AML-193 (cell line): Measurements from ENCODE around the gene DEDD2.

Experiments
- DNase-seq, 2 experiments: peaks; one replicate each; lab custom pipeline; 2025; lab: John Stamatoyannopoulos, UW

The DEDD2 gene

DNA sequence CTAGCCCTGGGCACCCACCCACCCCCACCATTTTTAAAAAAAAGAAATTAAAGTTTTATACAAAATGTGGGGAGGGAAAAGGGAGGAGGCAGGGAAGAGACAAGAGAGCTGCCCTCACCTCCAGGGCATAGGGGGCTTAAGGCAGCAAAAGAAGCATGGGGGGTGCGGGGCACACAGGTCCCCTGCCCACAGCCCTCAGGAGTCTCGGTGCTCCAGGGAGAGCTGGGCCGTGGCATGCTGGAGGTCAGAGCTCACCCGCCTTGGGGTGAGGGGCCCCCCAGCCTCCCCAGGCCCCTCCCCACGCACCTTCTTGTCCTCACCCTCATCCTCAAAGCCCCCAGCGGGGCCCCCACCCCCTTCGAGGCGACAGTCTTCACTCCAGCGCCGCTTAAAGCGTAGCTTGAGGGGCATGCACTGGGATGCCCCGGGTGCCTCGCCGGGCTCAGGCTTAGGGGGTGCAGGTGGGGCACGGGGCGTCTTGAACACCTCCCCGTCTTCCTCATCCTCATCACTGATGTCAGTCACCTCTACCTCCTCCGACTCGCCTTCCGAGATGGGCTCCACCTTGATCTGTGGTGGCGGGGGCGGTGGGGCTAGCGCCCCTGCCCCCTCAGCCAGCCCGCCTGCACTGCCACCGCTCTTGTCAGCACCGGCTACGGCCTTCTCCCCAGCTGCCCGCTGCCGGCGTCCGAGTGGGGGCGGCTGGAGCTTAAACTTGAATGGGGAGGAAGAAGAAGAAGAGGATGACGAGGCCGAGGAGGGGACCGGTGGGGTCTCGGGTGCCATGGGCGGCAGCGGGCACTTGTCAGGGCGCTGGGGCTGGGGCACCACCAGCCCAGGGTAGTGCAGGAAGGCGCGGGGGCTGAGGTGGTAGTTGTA is 31.0 kb upstream of the DEDD2 start:
- DNase-seq, result no peak

DNA sequence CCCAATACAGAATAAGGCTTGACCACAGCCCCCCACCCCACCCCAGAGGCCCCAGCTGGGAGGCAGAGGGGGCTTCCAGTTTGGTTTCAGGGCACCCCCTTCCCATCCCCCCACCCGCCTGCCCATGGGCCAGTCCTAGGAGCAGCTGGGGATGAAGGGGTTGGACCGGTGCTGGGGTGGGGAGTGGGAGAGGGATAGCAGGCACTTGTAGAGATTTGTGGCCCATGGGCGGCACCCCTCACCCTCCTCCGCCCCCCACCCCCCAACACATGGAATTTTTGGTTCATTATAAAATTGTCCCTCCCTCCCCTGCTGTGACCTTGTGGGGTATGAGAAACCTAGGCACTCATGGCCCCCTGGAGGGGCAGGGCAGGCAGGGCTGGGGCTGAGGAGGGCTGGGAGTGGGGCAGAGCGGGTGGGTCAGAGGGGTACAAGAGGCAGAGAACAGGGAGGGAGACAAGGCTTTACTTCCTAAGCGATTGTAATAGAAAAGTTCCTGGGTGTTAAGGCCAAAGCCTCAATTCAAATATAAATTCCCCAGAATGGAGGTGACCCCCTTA is 30.2 kb upstream of the DEDD2 start:
- DNase-seq, result no peak

DNA sequence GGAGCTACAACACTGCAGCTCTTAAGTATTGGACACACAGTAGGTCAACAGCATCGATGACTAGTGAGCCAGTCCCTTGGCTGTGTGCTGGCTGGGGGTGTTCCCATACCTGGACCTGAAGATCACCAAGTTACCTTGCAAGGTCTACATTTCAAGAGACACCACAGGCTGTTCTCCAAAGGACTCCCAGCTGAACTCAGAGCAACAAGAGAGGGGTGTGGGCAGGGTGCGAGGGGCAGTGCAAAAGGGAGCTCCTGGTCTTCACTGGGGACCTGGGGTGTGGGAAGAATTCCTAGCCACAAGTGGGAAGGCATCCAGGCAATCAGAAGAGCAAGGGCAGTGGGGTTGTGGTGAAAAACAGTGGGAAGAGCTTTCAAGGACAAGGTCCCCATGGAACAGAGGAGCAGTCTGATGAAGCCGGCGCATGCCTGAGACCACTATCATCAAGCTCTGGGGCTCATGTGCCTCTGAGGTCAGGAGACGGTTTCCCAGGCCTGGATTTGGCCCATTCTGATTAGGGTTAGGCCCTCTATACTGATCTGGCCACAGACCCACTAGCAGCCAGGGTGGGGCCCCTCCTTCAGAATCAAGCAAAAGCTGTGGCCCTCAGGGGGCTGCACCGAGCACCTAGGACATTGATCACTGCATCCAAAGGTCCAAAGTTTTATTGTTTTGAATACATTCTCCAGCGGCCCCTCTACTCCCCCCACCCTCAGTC is 29.6 kb upstream of the DEDD2 start:
- no peak for DNase-seq

DNA sequence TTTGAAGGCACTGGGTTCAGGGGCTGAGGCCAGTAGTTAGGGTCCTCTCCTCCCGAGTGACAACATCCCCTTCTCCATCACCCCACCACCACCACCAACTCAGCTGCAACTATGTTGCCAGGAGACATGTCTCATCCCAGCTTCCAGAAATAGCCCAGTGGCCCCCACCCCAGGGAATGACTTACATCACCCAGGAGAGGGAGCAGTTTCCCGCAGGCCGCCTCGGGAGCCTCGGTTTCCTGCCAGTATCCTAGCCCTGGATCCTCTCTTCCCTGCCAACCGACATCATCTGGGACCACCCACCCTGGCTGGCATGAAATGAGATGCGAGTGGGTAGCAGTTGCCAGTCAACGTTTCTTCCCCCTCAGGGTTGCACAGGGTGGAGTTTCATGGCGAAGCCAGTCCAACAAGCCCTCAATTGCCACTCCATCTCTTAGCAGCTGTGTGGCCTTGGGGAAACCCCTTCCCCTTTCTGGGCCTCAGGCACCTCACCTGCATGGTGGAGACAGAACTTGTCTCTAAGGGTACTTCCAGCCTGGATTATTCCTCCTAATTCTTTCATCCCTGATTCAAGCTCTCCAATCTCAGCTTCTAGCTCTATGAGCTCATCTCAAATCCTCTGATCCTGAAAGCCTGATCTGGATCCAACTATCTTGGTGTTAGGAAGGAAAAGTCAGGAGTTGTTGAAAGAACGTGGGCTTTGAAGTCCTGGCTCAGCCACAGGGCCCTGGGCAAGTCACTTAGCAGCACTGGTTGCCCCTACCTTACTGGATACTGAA is 28.9 kb upstream of the DEDD2 start:
- no peak for DNase-seq

DNA sequence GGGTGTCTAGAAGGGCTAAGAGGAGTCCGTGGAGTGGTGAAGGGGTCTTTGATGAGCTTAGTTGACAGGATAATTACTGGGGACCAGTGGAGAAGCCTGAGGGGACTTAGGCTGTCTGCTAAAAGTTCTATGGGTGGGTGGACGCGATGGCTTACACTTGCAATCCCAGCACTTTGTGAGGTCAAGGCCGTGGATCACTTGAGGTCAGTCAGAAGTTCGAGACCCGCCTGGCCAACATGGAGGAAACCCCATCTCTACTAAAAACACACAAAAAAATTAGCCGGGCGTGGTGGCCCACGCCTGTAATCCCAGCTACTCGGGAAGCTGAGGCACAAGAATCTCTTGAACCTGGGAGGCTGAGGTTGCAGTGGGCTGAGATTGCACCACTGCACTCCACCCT is 27.8 kb upstream of the DEDD2 start:
- no peak for DNase-seq

DNA sequence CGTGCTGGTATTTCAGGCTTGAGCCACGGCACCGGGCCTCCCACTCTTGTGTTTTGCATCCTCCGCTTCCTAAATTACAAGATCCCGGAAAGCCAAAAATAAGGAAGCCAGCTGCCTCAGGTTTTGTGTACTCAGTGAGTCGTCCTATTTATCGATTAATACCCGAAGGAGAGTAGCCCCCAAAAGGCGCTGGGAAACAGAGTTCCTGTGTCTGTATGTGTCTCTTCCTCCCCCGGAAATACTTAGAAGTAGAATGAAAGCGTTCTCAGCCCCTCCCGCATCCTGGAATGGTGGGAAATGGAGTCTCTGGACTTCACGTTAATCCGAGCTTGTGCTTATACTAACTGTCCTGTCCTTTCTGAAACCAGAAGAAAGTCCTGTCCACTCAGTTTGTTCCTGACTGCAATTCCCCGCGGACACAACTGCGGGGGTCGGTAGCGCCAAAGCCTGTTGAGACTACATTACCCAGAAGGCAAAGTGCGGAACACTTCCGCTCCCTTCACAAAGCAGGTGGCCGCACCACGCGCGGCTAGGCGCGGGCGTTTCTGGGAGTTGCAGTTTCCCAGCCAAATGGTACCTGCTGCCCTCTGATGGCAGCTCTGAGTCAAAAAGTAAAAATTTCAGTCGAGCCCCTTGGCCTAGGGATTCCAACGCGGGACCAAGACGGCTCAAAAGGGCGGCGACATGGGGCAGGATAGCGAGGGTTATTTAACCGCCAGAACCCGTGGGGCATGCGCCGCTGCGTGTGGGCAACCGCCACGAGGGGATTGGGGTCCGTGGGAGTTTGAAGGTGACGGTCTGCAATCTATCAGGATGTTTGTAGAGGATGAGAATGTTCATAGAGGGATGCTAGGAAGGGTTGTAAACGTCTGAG is 27.1 kb upstream of the DEDD2 start:
- DNase-seq, result peak; percentile 94 to 95

DNA sequence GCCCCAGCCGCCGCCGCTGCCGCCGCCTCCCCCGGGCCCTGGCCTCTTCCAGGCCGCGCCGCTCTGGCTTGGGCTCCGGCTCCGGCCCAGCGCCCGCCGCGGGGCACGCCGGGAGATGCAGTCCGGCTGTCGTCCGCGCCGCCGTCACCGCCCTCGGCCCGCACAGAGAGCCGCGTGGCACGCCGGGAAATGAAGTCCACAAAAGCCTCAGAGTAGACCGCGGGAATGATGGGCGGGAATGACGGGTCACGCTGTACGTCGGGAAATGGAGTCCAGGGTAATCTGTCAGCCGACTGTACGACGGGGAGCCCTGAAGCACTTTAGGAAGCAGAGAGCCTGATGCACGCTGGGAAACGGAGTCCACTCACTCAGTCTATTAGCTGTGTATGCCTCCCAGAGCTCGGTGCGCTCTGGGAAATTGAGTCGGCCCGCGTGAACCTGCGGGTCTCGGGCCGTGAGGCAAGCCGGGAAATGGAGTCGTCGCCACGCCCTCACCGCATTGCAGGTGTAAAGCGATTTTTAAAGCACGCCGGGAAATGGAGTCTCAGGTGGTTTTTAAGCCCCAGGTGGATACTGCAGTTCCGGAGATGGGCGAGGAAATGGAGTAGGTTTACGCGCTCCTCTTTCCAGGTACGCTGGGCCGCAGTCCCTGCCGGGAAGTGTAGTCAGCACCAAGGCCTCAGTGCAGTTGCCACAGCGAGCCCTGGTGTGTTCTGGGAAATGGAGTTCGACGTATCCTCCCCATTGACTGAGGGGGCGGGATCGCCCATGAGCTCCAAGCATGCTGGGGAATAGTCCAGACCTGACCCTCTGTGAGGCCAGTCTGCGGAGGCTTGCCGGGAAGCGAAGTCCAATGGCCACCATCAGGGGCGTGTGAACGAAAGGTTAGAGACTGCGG is 25.3 kb upstream of the DEDD2 start, which contains the start of gene GSK3A:
Gene GSK3A, minus strand, starts transcription at position 91 of the 898 bp plus-strand sequence. CDS start 137 bp downstream, outside the sequence.
- peak; percentile 96 to 97 for DNase-seq

DNA sequence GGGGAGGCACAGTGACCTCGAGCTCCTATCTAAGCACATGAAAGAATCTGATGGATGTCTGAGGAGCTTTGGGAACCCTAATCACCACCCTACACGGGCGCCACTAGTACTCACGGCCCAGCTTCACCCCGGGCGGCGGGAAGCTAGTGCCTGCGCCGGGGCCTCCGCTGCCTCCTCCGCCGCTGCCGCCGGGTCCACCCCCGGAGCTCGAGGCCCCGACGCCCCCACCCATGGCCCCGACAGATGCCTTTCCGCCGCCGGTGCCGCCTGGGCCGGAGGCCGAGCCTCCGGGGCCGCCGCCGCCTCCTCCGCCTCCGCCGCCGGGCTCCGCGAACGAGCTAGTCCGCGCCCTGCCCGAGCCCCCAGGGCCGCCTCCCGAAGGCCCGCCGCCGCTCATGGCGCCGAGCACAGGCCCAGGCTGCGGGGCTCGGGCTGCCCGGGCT is 24.6 kb upstream of the DEDD2 start:
- DNase-seq, result no peak

DNA sequence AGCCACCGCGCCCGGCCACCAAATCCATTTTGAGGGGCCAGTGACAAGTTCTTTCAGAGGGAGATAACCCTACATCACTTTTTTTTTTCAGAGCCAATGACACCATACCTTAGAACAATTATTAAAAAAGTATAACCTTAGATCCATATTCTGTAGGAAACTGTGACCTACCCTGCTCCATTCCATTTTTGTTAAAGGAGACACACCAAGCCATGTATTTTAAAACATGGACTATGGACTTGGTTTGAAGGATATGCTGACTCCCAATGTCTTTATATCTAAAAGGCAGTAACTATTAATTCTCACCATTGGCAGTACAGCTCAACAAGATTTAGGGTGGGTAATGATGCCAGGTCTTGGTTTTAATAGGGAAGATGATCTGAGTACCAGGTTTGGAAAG is 23.8 kb upstream of the DEDD2 start:
- DNase-seq, result no peak

DNA sequence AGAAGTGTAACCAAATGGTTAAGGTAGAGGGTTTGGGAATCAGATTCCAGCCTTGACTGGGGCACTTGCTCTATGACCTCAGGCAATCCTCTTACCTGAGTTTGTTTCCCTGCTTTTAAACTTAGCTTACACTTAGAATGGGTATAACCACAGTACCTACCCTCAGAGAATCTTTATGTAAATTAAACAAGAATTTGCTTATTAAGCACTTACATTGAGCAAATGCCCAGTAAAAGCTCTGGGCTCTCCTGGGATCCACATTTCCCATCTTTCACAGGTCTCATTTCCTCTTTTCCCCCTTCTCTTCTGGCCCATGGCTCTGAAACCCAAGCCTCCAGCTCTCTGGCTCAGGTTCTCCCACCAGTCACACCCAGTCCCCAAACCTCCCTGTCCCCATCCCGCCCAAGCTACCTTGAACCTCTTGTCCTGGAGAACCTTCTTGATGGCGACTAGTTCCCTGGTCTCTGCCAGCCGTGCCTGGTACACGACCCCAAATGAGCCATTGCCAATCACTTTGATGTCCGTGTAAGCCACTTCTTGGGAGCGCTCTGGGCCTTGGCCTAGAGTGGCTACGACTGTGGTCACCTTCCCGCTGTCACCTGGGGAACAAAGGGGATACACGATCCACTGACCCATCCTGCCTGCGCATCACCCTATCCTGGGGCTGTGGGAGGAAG is 22.2 kb upstream of the DEDD2 start:
- DNase-seq, result no peak

DNA sequence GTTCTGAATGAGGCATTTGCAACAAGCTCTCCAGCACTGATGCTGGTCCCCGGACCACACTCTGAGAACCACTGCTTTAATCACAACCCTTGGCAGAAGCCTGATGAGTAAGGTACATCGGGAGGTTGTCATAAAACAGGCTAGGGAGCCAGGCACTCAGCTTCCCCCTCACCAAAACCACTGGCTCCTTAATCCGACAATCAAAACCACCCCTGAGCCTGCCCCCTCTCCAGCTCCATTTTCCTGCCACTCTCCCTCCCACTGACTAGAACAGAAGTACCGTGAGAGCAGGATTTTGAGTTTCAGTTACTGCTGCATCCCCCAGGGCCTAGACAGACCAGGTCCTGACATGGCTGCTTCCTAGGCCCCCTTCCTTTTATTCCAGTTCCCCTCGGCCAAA is 17.7 kb upstream of the DEDD2 start:
- DNase-seq, result no peak

DNA sequence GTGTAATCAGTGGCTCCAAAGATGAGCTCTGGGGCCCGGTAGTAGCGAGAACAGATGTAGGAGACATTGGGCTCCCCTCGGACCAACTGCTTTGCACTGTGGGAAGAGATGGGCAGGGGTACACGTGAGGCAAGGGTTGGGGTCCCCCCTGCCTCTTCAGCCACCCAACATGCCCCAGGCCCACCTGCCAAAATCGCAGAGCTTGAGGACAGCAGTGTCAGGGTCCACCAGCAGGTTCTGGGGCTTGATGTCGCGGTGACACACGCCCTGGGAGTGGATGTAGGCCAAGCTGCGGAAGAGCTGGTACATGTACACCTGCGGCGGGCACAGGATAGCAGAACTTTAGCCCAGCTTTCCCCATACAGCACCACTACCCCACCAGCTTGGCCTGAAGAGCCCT is 16.9 kb upstream of the DEDD2 start:
- no peak for DNase-seq

DNA sequence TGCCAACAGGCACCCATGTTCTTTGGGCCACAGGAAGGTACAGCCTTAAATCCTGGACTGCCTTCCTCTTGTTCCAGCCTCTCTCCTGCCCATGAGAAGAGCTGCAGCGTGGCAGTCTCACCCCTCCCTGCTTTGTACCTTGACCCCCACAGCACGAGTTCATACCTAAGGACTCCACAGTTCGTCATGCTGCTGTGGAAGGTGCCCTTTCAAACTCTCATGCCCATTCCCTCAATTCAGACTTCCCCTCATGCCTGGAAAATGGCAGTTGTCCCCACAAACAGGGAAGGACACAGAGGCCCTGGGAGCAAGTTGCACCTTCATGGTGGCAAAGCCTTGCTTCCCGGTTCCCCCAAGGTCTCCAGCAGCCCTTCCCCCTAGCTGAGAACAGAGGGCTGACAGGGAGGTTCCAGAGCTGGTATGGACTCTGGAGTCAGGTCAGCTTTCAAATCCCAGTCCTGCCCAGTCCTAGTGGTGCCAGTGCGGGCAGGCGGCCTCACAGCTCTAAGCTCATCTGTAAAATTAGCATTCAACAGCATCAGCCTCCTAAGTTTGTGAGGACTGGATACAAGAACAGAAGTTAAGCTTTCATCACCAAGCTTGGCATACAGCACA is 16.3 kb upstream of the DEDD2 start:
- DNase-seq, result no peak

DNA sequence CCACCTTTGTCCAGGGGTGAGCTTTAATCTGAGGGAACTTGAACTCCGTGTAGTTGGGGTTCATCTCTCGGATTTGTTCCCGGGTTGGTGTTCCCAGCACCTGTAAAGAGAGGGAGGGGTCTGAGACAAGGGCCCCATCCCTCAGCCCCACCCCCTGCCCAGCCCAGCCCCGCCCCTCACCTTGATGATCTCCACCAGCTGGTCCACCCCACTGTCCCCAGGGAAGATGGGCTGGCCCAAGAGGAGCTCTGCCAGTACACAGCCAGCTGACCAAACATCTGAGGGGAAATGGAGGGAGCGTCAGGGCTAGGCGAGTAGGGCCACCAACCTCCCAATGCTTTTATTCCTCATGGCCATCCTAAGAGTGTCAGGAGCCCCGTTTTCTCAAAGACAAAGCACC is 15.6 kb upstream of the DEDD2 start:
- no peak for DNase-seq

DNA sequence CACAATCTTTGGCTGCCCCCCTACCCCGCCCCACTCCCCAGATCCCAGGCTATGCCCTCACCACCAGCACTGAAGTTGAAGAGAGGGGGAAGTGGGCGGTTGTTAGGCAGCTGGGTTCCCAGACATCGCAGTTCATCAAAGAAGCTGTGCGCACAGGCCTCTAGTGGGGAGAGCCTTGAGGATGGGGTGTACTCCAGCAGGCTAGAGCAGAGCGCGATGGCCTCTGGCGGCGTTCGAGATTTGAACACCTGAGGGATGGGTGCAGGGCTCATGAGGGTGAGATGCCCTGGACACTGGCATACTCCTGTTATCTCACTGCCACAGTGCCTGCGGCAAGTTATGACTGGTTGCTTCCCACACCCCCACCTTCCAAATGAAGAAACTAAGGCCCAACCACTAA is 15.0 kb upstream of the DEDD2 start:
- no peak for DNase-seq

DNA sequence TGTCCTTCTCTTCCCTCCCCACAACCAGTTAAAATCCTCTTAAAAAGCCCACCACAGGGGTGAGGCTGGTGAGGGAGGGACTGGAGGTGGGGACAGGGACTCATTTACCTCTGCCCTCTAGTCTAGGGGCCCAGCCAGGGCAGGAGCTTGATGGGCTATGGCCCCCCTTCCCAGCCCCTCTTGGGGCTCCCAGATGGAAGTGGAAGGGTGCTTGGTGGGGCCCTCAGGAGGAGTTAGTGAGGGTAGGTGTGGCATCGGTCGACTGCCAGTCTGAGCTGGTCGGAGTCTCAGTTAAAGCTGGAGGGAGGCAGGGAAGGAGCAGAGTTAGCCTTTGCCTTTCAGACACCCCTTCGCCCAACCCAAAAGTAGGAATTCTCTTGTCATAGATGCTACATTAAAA is 13.1 kb upstream of the DEDD2 start:
- DNase-seq, result no peak

DNA sequence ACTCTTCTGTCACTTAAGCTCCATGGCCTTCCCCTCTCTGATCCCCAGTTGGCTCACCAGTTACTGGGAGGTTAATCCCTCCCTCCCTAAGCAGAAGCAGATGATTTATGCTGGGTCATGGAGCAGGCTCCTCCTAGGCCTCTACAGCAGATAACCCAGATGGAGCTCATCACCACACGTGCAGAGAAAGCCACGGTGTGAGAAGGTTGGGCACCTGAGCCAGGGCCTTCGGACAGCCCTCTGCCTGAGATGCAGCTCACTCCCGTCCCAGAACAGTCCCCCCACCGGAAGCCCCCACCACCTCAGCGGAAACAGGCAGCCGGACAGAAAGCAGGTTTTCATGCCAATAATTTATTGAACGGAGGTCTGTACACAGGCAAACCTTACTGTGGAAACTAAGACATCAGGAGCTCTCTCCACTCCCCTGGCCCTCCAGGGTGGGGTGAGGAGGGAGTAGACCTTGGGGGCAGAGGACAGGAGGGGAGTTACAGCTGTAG is 12.4 kb upstream of the DEDD2 start:
- no peak for DNase-seq

DNA sequence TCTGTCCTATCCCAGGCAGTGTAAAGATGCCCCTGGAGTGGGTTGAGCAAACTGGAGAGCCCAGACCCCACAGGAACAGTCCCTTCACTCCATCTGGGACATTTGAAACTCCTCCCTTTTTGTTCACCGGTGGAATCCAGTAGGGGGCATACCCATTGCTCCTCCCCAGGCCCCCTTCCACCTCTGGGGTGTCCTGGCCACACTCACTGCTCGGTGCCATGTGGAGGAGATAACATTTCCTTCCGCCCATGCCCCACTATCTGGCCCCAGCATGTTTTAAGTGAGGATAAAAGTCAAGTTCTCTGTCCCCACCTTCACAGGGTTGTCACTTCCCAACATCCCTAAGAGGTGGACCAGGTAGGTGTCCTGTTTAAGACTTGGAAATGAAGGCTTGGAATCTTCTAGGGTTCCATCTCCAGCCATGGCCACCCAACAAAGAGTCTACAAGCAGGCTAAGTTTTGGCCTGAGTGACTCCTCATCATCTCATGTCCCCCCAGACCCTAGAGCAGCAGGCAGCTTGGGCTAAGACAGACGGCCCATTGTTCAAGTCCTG is 11.9 kb upstream of the DEDD2 start:
- no peak for DNase-seq

DNA sequence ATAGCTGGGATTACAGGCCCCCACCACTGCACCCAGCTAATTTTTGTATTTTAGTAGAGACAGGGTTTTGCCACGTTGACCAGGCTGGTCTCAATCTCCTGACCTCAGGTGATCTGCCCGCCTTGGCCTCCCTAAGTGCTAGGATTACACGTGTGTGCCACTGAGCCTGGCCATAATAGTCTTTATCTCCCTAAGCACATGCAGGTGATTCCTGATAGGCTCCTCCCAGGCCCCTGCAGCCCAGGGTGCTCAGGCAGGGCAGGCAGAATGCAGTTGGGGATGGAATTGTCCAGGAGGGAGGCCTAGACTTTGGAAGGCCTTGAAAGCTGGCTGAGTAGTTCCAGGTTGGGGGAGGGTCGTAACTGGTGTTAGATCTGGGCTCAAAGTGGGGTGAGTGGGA is 11.2 kb upstream of the DEDD2 start:
- no peak for DNase-seq
